Bronchial epithelial cell (primary cell): ENCODE measurements around the gene HM13. TPM values are rescaled to one million over a fixed set of nuclear protein-coding genes. Genes with fewer than 3 reads are reported as not detected.

ENCODE experiments used
- DNase-seq: peaks from one replicate; pipeline ENCODE4 v3.0.0-alpha.2; 2010; ENCODE audit warnings: low read depth
- FAIRE-seq: peaks from 2 replicates; lab custom pipeline; 2011; peaks lifted over from hg19 to GRCh38; lab: Jason Lieb, UNC
- H3K27me3 ChIP-seq: 2 replicates; pipeline ENCODE4 v1.5.1; 2011; ENCODE audit warnings: low read length; ENCODE audit not compliant: control insufficient read depth, insufficient read depth
- H3K36me3 ChIP-seq: 2 replicates; pipeline ENCODE4 v1.5.1; 2011; ENCODE audit warnings: low read length; ENCODE audit not compliant: control insufficient read depth, insufficient read depth
- H3K4me3 ChIP-seq: 2 replicates; pipeline ENCODE4 v1.5.1; 2011; ENCODE audit warnings: mild to moderate bottlenecking, low read depth, low read length, control low read depth
- total RNA-seq: library from RNA; depleted of rRNA; stranded (reverse); fragments of >200 nt; gene quantifications from 2 replicates; pipeline ENCODE4 v1.2.1, GENCODE V29; 2014
- TF ChIP-seq, protein P1 (sequence below): IDR thresholded peaks from 2 replicates; pipeline ENCODE4 v1.5.1; 2011; ENCODE audit warnings: mild to moderate bottlenecking, moderate library complexity, low read length, control low read depth, inconsistent platforms; ENCODE audit not compliant: insufficient read depth, severe bottlenecking

Gene HM13
- total RNA-seq, 1 donor from 2014 or later, result 46.9 TPM

DNA sequence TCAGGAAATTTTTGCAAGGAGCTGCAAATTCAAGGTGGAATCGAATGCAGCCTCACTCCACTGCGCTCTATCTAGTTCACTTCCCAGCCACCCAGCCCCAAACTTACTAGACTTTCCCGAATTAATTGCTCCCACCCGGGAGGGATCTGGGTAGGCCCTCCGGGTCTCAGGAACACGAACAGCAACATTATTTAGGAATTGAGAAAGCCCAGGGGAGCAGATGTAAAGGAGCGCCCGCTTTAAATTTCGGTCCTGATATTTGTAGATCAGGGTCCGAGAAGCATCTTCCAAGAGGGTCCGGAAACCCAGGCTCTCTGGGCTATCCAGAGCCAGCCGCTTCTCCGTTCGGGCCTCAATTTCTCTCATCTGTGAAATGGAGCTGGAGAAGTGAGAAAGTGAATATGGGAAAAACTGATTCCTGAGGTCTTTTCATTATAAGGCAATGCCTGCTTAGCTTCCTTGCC is 90.4 kb downstream of the HM13 start:
- TF ChIP-seq, protein P1, sequence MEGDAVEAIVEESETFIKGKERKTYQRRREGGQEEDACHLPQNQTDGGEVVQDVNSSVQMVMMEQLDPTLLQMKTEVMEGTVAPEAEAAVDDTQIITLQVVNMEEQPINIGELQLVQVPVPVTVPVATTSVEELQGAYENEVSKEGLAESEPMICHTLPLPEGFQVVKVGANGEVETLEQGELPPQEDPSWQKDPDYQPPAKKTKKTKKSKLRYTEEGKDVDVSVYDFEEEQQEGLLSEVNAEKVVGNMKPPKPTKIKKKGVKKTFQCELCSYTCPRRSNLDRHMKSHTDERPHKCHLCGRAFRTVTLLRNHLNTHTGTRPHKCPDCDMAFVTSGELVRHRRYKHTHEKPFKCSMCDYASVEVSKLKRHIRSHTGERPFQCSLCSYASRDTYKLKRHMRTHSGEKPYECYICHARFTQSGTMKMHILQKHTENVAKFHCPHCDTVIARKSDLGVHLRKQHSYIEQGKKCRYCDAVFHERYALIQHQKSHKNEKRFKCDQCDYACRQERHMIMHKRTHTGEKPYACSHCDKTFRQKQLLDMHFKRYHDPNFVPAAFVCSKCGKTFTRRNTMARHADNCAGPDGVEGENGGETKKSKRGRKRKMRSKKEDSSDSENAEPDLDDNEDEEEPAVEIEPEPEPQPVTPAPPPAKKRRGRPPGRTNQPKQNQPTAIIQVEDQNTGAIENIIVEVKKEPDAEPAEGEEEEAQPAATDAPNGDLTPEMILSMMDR, result no peak
- DNase-seq, result no peak
- Histone ChIP-seq H3K27me3 (no peaks in the 10 kb centered on the region), H3K4me3 (peak overlapping the region; percentile 95), H3K36me3 (peaks cover 7% of the 10 kb centered on the region)
- no peak for FAIRE-seq

DNA sequence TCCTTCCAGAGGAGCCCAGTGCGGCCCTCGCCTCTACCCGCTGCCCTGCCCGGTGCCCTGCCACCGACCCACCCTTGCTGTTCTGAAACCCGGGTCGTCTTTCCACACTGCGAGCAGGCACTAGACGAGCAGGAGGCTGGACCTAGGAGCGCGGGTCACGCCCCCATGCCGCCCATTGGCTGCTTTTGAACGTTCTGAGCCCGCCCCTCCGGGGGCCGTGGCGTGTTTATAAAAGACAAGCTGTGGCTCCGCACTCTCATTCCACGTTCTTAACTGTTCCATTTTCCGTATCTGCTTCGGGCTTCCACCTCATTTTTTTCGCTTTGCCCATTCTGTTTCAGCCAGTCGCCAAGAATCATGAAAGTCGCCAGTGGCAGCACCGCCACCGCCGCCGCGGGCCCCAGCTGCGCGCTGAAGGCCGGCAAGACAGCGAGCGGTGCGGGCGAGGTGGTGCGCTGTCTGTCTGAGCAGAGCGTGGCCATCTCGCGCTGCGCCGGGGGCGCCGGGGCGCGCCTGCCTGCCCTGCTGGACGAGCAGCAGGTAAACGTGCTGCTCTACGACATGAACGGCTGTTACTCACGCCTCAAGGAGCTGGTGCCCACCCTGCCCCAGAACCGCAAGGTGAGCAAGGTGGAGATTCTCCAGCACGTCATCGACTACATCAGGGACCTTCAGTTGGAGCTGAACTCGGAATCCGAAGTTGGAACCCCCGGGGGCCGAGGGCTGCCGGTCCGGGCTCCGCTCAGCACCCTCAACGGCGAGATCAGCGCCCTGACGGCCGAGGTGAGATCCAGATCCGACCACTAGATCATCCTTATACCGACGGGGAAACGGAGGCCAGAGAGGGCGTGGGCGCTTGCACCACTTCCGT is 91.0 kb downstream of the HM13 start, which contains the start of gene ID1:
TSS of gene ID1 (plus strand) at position 259 of the 871 bp plus-strand sequence. CDS start at position 358, 99 bp downstream.
- DNase-seq, result peak; percentile 83
- no peak for FAIRE-seq
- peaks cover 7% of the 10 kb centered on the region for H3K36me3 ChIP-seq
- no peaks in the 10 kb centered on the region for H3K27me3 ChIP-seq
- TF ChIP-seq, protein P1, result no peak
- H3K4me3 ChIP-seq, result peak within 1 kb of the TSS; percentile 95

DNA sequence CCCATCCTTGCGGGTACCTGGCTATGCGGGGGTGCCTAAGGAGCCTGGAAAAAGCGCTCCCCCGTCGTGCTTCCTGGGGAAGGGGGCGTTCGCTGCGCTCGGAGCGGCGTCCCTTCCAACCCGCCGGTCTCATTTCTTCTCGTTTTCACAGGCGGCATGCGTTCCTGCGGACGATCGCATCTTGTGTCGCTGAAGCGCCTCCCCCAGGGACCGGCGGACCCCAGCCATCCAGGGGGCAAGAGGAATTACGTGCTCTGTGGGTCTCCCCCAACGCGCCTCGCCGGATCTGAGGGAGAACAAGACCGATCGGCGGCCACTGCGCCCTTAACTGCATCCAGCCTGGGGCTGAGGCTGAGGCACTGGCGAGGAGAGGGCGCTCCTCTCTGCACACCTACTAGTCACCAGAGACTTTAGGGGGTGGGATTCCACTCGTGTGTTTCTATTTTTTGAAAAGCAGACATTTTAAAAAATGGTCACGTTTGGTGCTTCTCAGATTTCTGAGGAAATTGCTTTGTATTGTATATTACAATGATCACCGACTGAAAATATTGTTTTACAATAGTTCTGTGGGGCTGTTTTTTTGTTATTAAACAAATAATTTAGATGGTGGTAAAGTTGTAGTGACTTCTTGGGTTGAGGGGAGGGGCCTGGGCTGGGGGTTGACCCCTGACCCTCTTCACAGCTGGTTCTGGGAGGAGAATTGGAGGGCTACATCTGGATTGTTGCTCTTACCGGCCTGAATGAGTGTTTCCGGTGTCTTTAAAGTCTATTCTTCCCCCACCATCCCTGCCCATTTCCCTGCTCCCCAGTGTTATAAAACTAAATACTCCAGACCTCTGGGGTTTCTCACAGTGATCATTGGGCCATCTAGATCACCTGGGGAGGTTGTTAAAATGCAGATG is 91.9 kb downstream of the HM13 start:
- no peaks in the 10 kb centered on the region for H3K27me3 ChIP-seq
- peak overlapping the region; percentile 95 for H3K4me3 ChIP-seq
- DNase-seq, result no peak
- FAIRE-seq, result no peak
- peaks cover 7% of the 10 kb centered on the region for H3K36me3 ChIP-seq
- TF ChIP-seq, protein P1, result peak; percentile 1

DNA sequence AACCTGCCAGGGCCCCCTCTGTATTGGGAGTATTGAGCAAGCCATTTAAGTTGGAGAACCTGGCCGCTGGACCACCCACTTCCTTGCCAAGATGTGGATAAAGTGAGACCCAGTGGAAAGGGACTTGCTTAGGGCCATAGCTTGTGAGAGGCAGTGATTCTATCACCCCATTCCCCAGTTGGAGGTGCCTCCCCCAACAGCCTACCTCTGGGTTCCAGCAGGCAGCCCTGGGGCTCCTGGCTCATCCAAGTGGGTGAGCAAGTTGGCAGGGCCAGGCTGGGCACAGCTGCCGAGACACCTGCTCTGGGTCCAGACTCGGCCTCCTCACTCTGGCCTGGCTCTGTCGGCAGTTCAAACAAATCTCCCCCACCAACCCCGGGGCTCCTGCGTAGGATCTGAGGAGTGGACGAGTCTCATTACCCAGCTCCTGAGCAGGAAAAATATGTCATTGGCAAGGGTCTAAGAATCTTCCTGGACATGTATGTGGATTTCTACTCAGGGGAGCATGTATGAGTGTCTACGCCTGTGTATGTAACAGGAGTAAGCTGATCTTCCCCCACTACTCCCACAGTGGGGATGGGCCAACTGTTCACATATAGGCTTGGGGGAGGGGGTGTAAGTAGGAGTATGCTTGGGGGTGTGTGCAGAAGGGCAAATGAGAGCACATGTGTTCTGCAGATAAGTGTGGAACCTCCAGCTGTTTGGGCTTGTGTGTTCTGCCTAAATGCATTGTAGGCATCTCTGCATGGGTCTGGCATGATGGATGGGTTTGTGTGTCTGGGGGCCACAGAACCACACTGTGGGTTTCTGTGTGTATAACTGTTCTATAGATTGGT is 92.8 kb downstream of the HM13 start:
- FAIRE-seq (no peak), DNase-seq (peak; percentile 80)
- TF ChIP-seq, protein P1, result no peak

DNA sequence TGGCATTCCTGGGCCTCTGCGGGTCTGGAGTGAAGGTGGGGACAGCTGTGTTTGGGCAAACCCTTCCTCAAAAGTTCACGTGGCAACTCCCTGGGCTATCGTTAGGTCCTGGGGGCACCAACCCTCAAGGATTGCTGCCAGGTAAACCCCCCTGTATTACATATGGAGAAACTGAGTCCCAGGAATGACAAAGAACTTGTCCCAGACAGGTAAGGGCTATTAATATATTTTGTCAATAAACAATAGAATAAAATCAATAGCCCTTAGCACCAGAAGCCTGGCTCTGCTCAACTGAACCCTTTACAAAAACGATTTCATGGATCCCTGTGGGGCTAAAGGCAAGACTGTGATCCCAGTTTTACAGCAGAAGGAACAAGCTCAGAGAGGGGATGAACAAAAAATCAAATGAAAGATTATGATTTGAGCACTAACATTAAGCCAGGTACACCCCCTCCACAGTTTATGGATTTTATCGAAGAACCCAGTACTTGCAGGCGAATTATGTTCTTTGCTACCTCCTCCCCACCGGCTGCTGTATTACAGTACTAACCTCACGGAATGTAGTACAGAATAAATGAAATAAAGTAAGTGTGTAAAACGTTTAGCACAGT is 93.5 kb downstream of the HM13 start:
- FAIRE-seq (no peak), DNase-seq (no peak)
- no peaks in the 10 kb centered on the region for H3K27me3 ChIP-seq
- H3K4me3 ChIP-seq, result no peak overlapping the region
- H3K36me3 ChIP-seq, result peaks cover 7% of the 10 kb centered on the region
- TF ChIP-seq, protein P1, result no peak

More for the DNA sequence above, 92.8 kb downstream of the HM13 start:
- Histone ChIP-seq H3K36me3 (peaks cover 7% of the 10 kb centered on the region), H3K27me3 (no peaks in the 10 kb centered on the region), H3K4me3 (peak overlapping the region; percentile 95)
